HFF-Myc (cell line): ENCODE data around the gene CORO1C.
"Not testable (repeated sequence)": the region's sequence is repeated elsewhere in the genome, so short reads cannot be mapped to it uniquely, and the experiment has no call there.

ENCODE experiments used
- DNase-seq: peaks from one replicate; pipeline ENCODE4 v3.0.0-alpha.2; 2011; ENCODE audit warnings: low read depth; ENCODE audit errors: extremely low read depth
- H3K4me3 ChIP-seq: replicated peaks from 2 replicates; pipeline ENCODE4 v1.5.1; 2011; ENCODE audit warnings: low read depth, mild to moderate bottlenecking, control low read depth, low read length
- CTCF ChIP-seq: IDR thresholded peaks from 2 replicates; pipeline ENCODE4 v1.5.1; 2012; ENCODE audit warnings: mild to moderate bottlenecking, low read depth, low read length, control low read depth; ENCODE audit errors: missing control alignments

Gene CORO1C

GRCh38 chr12:108772891-108773797 is 41.8 kb upstream of the CORO1C start:
- no peak overlapping the region for H3K4me3 ChIP-seq
- TF ChIP-seq CTCF, result no peak
- no peak for DNase-seq

GRCh38 chr12:108772247-108772646 is 40.9 kb upstream of the CORO1C start:
- H3K4me3 ChIP-seq, result no peak overlapping the region
- no peak for DNase-seq
- TF ChIP-seq CTCF, result no peak

GRCh38 chr12:108771835-108772234 is 40.5 kb upstream of the CORO1C start:
- DNase-seq, H3K4me3 ChIP-seq: not testable (repeated sequence)

GRCh38 chr12:108770963-108771362 is 39.6 kb upstream of the CORO1C start:
- no peak for DNase-seq
- TF ChIP-seq CTCF, result no peak

GRCh38 chr12:108770269-108770829 is 39.0 kb upstream of the CORO1C start:
- no peak for TF ChIP-seq CTCF
- H3K4me3 ChIP-seq, result no peak overlapping the region
- DNase-seq, result no peak

More at GRCh38 chr12:108770963-108771362, 39.6 kb upstream of the CORO1C start:
- no peak overlapping the region for H3K4me3 ChIP-seq

- no peak for DNase-seq
- no peak for TF ChIP-seq CTCF
- H3K4me3 ChIP-seq, result no peak overlapping the region
These were observed 37.5 kb upstream of the CORO1C start for GRCh38 chr12:108768591-108769500.
